Gastroesophageal sphincter (tissue), 4 donors: ENCODE measurements around the gene BMS1. TPM values are rescaled to one million over a fixed set of nuclear protein-coding genes. Genes with fewer than 3 reads are reported as not detected.
"Not testable (repeated sequence)": the region's sequence is repeated elsewhere in the genome, so short reads cannot be mapped to it uniquely, and the experiment has no call there.

Source experiments
- ATAC-seq: fragments of 150-250 bp; one replicate; pipeline ENCODE4 v1.9.1; 2016; ENCODE audit warnings: mild to moderate bottlenecking, moderate library complexity
- H3K27ac ChIP-seq, 4 donors: fragments of 200-600 bp; sonication (generic) in 3 of 4; 1 replicate in 3 of 4; 2 replicates in 1 of 4; pipeline ENCODE4 v1.5.1; 2016 to 2019
- H3K27me3 ChIP-seq: fragments of 200-600 bp; sonication (generic); one replicate; pipeline ENCODE4 v1.5.1; 2019
- H3K36me3 ChIP-seq, 2 donors: fragments of 200-600 bp; sonication (generic); one replicate each; pipeline ENCODE4 v1.5.1; 2019; ENCODE audit warnings: control low read depth in 1 of 2
- H3K4me1 ChIP-seq, 3 donors: fragments of 200-600 bp; sonication (generic); 1 replicate in 2 of 3; 2 replicates in 1 of 3; pipeline ENCODE4 v1.5.1; 2016 to 2019; ENCODE audit warnings: control low read depth in 2 of 3
- H3K4me3 ChIP-seq, 2 donors: fragments of 200-600 bp; sonication (generic); one replicate each; pipeline ENCODE4 v1.5.1; 2019; ENCODE audit warnings: mild to moderate bottlenecking in 1 of 2, moderate library complexity in 1 of 2
- H3K9me3 ChIP-seq, 3 donors: fragments of 200-600 bp; sonication (generic); one replicate each; pipeline ENCODE4 v1.5.1; 2017 to 2019; ENCODE audit warnings: control low read depth in 2 of 3
- CTCF ChIP-seq, 4 experiments: fragments of 200-600 bp in 2 of 4; fragments of 450-650 bp in 2 of 4; sonication (generic) in 1 of 4; IDR thresholded peaks; one replicate each; pipeline ENCODE4 v1.5.1; 2017 to 2019; ENCODE audit warnings: antibody characterized with exemption in 4 of 4, mild to moderate bottlenecking in 2 of 4, moderate library complexity in 2 of 4
- EP300 ChIP-seq: sonication (generic); formaldehyde crosslinking; IDR thresholded peaks from one replicate; pipeline ENCODE4 v1.6.1; 2017; ENCODE audit warnings: antibody characterized with exemption, mild to moderate bottlenecking
- POLR2A ChIP-seq, 2 donors: fragments of 450-650 bp; IDR thresholded peaks; one replicate each; pipeline ENCODE4 v1.6.1; 2017; ENCODE audit warnings: antibody characterized with exemption in 2 of 2, mild to moderate bottlenecking in 2 of 2, moderate library complexity in 1 of 2
- POLR2AphosphoS5 ChIP-seq: sonication (generic); formaldehyde crosslinking; IDR thresholded peaks from one replicate; pipeline ENCODE4 v1.6.1; 2017; ENCODE audit warnings: antibody characterized with exemption
- WGBS, 2 donors: methylation state at CpG; one replicate each; pipeline ENCODE4 v1.1.5; 2018; ENCODE audit warnings: low coverage in 1 of 2; 5-methylcytosine and 5-hydroxymethylcytosine counted together
- total RNA-seq, 4 donors: library from RNA; depleted of rRNA; stranded (reverse); fragments of >200 nt; gene quantifications; one replicate each; pipeline ENCODE4 v1.1.0, GENCODE V29; 2016

BMS1 gene
- total RNA-seq, 4 donors from 2014 or later, result 15.5 to 18.8 (median 18.3) TPM

- Histone ChIP-seq H3K27ac (no peak overlapping the region), H3K4me3 (no peak overlapping the region), H3K4me1 (peaks cover 0 to 15% (median 6%) of the 10 kb centered on the region in 3 donors), H3K9me3 (no peaks in the 10 kb centered on the region), H3K36me3 (no peaks in the 10 kb centered on the region), H3K27me3 (peaks cover 31% of the 10 kb centered on the region)
- no peak for ATAC-seq
- WGBS, 2 donors, result 90% methylated on average over 2 of the region's 9 CpGs; no CpG with 5 or more reads in 1 of the 2 donors
- TF ChIP-seq POLR2A (IDR thresholded peaks at IDR 0.05) (no peak), CTCF (IDR thresholded peaks at IDR 0.05) (no peak), EP300 (no peak), POLR2AphosphoS5 (no peak)
These were observed 87.4 kb downstream of the BMS1 start for GRCh38 chr10:42869977-42870350.

DNA sequence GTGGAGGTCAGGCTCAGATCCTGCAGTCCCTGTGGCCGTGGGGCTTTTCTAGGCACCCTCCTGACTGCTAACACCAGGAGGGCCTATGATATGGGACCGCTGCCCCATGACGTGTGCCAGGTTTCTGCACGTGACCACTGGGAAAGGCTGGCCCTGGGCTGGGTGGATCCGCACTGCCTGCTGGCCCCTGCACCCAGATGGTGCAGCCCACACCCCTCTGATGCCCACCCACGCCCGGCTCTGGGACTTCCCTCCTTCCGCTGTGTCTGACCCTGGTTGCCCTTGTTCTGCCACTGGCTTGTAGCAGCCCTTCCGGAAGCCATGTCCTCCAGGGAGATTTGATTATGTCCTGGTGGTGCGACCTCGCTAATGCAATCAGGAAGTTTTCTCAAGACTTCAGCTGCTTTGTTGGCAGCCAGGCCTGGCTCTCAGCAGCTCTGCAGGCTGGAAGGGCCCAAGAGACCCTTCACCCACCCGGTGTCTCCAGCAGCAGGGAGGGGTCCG is 88.6 kb downstream of the BMS1 start:
- not testable (repeated sequence) for H3K4me3 ChIP-seq, H3K9me3 ChIP-seq, ATAC-seq, H3K36me3 ChIP-seq, H3K27ac ChIP-seq
- Histone ChIP-seq H3K4me1 (peaks cover 0 to 19% (median 3%) of the 10 kb centered on the region in 3 donors), H3K27me3 (peaks cover 26% of the 10 kb centered on the region)
- WGBS, 2 donors, result 30 to 83% methylated on average over 2 of the region's 13 CpGs

GRCh38 chr10:42871823-42872222 is 89.2 kb downstream of the BMS1 start:
- Histone ChIP-seq H3K27ac (no peak overlapping the region), H3K27me3 (peaks cover 21% of the 10 kb centered on the region), H3K4me3 (no peak overlapping the region), H3K36me3 (no peaks in the 10 kb centered on the region), H3K4me1 (peaks cover 0 to 12% (median 0%) of the 10 kb centered on the region in 3 donors), H3K9me3 (no peaks in the 10 kb centered on the region)
- WGBS, 2 donors, result 80% methylated on average over 3 of the region's 6 CpGs; no CpG with 5 or more reads in 1 of the 2 donors
- TF ChIP-seq POLR2AphosphoS5 (no peak), CTCF (IDR thresholded peaks at IDR 0.05) (no peak), EP300 (no peak), POLR2A (IDR thresholded peaks at IDR 0.05) (no peak)
- ATAC-seq, result no peak

DNA sequence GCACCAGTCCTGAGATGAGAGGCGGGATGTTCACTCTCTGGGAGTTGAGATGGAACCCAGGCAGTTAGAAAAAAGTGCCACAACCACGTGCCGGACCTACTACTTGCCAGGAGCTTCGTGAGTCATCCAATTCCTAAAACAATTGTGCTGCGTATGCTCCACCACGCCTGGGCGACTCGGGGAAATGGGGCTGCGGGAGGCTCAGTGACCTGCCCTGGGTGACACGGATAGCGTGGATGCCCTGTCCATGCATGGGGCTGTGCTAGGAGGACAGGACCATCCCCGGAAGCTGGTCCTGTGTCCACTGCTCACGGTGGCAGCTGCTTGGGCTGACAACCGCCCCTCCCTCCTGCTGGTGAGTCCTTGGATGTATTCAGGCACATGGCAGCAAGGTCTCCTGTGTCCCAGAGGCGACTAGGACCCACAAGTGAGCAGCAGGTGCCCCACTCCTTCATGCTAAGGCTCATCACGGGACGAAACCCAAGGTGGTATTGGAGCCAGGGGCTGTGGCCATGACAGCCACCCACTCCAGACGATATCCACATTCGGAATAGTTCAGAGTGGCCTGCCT is 90.4 kb downstream of the BMS1 start:
- Histone ChIP-seq H3K9me3 (no peaks in the 10 kb centered on the region), H3K36me3 (no peaks in the 10 kb centered on the region), H3K4me1 (peaks cover 0 to 9% (median 0%) of the 10 kb centered on the region in 3 donors), H3K4me3 (no peak overlapping the region), H3K27me3 (peaks cover 26% of the 10 kb centered on the region), H3K27ac (no peak overlapping the region)
- 92 to 94% methylated on average over 2 of the region's 19 CpGs for WGBS, 2 donors
- ATAC-seq, result no peak
- TF ChIP-seq POLR2AphosphoS5, result no peak
- no peak for TF ChIP-seq EP300
- no peak for TF ChIP-seq POLR2A (IDR thresholded peaks at IDR 0.05)
- no peak for TF ChIP-seq CTCF (IDR thresholded peaks at IDR 0.05)

DNA sequence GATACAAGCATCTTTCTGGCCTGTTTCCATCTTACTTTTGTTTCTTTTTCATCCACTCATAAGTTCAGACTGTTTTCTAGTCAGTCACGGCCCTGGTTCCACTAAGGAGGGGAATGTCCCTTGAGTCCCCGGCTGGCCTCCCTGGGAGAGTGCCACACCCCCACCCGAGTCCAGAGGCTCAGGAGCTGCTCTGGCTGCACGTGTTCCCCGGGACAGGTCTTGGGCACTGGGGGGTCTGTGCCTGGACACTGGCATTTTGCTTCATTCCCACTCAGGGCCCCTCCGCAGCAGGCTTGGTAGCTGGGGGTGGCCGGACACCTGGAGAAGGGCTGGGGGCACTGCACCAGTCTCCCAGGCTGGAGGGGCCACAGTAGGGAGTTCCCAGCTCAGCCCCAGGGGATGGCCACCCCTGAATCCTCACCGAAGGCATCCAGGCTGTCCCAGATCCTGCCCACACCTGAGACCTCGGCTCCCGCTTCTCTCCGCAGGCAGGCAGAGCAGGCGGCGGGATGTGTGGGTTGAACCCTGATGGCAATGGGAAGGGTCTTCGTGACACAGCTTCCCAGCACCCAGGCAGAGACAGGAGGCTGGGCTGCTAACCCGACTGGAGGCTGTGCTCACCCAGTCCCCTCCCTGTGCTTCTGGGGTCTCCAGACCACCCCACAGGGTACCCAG is 92.3 kb downstream of the BMS1 start:
- H3K4me3 ChIP-seq, result no peak overlapping the region
- no peak for ATAC-seq
- 60 to 80% methylated on average over 2 to 3 of the region's 15 CpGs for WGBS, 2 donors

More for the DNA sequence above, 92.3 kb downstream of the BMS1 start:
- Histone ChIP-seq H3K27me3 (peaks cover 45% of the 10 kb centered on the region), H3K4me1 (peaks cover 0 to 9% (median 0%) of the 10 kb centered on the region in 3 donors), H3K36me3 (no peaks in the 10 kb centered on the region), H3K9me3 (no peaks in the 10 kb centered on the region), H3K27ac (no peak overlapping the region)
- TF ChIP-seq POLR2A (IDR thresholded peaks at IDR 0.05), result no peak
- TF ChIP-seq POLR2AphosphoS5, result no peak
- no peak for TF ChIP-seq CTCF (IDR thresholded peaks at IDR 0.05)
- no peak for TF ChIP-seq EP300
